HCT116 (cell line): ENCODE measurements around the gene ANGPT4.
A peak's percentile ranks its signal among the peaks of the same experiment; 100 is the strongest.

Experiments used
- EZH2 ChIP-seq: fragments of 200-600 bp; sonication (generic); IDR thresholded peaks from 2 replicates; pipeline ENCODE4 v1.6.1; 2017; ENCODE audit warnings: antibody characterized with exemption, mixed run types
- EZH2phosphoT487 ChIP-seq: fragments of 200-600 bp; IDR thresholded peaks from 2 replicates; pipeline ENCODE4 v1.6.1; 2018; ENCODE audit warnings: antibody characterized with exemption, borderline replicate concordance
- JUND ChIP-seq: IDR thresholded peaks from 2 replicates; pipeline ENCODE4 v1.6.1; 2012
- POLR2A ChIP-seq: IDR thresholded peaks from 2 replicates; pipeline ENCODE4 v1.7.0; 2011; ENCODE audit warnings: borderline replicate concordance; ENCODE audit not compliant: insufficient read depth, insufficient read length; ENCODE audit errors: extremely low read depth
- POLR2AphosphoS5 ChIP-seq: IDR thresholded peaks from 2 replicates; pipeline ENCODE4 v1.6.1; 2011; ENCODE audit warnings: mild to moderate bottlenecking, low read depth, low read length, moderate library complexity
- SIN3A ChIP-seq: IDR thresholded peaks from 2 replicates; pipeline ENCODE4 v1.6.1; 2012; ENCODE audit warnings: low read depth
- YY1 ChIP-seq: IDR thresholded peaks from 2 replicates; pipeline ENCODE4 v1.6.1; 2011; ENCODE audit warnings: low read length, low read depth, moderate library complexity, mild to moderate bottlenecking; ENCODE audit not compliant: insufficient replicate concordance; ENCODE audit errors: extremely low read depth
- ZBTB33 ChIP-seq: IDR thresholded peaks from 2 replicates; pipeline ENCODE4 v1.6.1; 2011; ENCODE audit warnings: mild to moderate bottlenecking, low read length, moderate library complexity; ENCODE audit not compliant: insufficient replicate concordance; ENCODE audit errors: extremely low read depth
- ZNF274 ChIP-seq: fragments of 200-500 bp; sonication (Bioruptor generic); IDR thresholded peaks from 2 replicates; pipeline ENCODE4 v1.6.1; 2014; ENCODE audit warnings: mild to moderate bottlenecking, low read depth, low read length, inconsistent platforms
- TF ChIP-seq, protein P1 (sequence below), 3 experiments: fragments of 200-600 bp in 1 of 3; sonication (generic) in 1 of 3; IDR thresholded peaks in 2 of 3; conservative IDR thresholded peaks in 1 of 3; 2 replicates each; pipeline ENCODE4 v1.5.1; 2012 to 2017; ENCODE audit warnings: low read depth in 2 of 3, low read length in 2 of 3, antibody characterized with exemption in 1 of 3, borderline replicate concordance in 1 of 3, control low read depth in 1 of 3, mild to moderate bottlenecking in 1 of 3, mixed read lengths in 1 of 3, mixed run types in 1 of 3, moderate library complexity in 1 of 3; ENCODE audit not compliant: insufficient read depth in 1 of 3

- TF ChIP-seq ZNF274 (no peak), POLR2A (no peak), POLR2AphosphoS5 (peak; percentile 59), YY1 (peak; percentile 75), EZH2phosphoT487 (no peak), ZBTB33 (peak; percentile 63), EZH2 (no peak), JUND (peak; percentile 79), SIN3A (peak; percentile 35; the same call in 1 of the 2 replicates)
- TF ChIP-seq, protein P1, sequence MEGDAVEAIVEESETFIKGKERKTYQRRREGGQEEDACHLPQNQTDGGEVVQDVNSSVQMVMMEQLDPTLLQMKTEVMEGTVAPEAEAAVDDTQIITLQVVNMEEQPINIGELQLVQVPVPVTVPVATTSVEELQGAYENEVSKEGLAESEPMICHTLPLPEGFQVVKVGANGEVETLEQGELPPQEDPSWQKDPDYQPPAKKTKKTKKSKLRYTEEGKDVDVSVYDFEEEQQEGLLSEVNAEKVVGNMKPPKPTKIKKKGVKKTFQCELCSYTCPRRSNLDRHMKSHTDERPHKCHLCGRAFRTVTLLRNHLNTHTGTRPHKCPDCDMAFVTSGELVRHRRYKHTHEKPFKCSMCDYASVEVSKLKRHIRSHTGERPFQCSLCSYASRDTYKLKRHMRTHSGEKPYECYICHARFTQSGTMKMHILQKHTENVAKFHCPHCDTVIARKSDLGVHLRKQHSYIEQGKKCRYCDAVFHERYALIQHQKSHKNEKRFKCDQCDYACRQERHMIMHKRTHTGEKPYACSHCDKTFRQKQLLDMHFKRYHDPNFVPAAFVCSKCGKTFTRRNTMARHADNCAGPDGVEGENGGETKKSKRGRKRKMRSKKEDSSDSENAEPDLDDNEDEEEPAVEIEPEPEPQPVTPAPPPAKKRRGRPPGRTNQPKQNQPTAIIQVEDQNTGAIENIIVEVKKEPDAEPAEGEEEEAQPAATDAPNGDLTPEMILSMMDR (IDR thresholded peaks at IDR 0.05 in 2 of 3, conservative IDR thresholded peaks at IDR 0.05 in 1 of 3; ENCODE audit: borderline replicate concordance in 1 of 3, insufficient read depth in 1 of 3, low read depth in 2 of 3, low read length in 2 of 3), result no peak
These were observed 59.8 kb downstream of the ANGPT4 start for GRCh38 chr20:856361-856775.
